WTC11 (cell line): ENCODE results near the gene VCX2.

Source experiments
- SMAD3 ChIP-seq: sonication (generic); formaldehyde crosslinking; IDR thresholded peaks from 2 replicates; pipeline ENCODE4 v1.8.0; 2022; ENCODE audit warnings: missing genetic modification reagents, mild to moderate bottlenecking, borderline replicate concordance
- SP1 ChIP-seq: sonication (generic); formaldehyde crosslinking; conservative IDR thresholded peaks from 2 replicates; pipeline ENCODE4 v1.8.1; 2022; ENCODE audit warnings: missing genetic modification reagents
- ZNF396 ChIP-seq: fragments of 250-450 bp; sonication (Bioruptor Pico); IDR thresholded peaks from 2 replicates; pipeline ENCODE4 v1.8.0; 2021; ENCODE audit warnings: mild to moderate bottlenecking, moderate library complexity, borderline replicate concordance
- TF ChIP-seq, protein P1 (sequence below): sonication (generic); formaldehyde crosslinking; IDR thresholded peaks from 2 replicates; pipeline ENCODE4 v1.8.1; 2023; ENCODE audit warnings: mild to moderate bottlenecking, missing genetic modification reagents, moderate library complexity
- TF ChIP-seq, protein P2 (sequence below): sonication (generic); formaldehyde crosslinking; IDR thresholded peaks from 2 replicates; pipeline ENCODE4 v1.8.1; 2023; ENCODE audit warnings: mild to moderate bottlenecking, missing genetic modification reagents
- TF ChIP-seq, protein P3 (sequence below): sonication (generic); formaldehyde crosslinking; conservative IDR thresholded peaks from 2 replicates; pipeline ENCODE4 v1.8.1; 2022; ENCODE audit warnings: mild to moderate bottlenecking, missing genetic modification reagents
- TF ChIP-seq, protein P4 (sequence below): sonication (generic); formaldehyde crosslinking; conservative IDR thresholded peaks from 2 replicates; pipeline ENCODE4 v1.8.1; 2023; ENCODE audit warnings: mild to moderate bottlenecking, low read depth, missing genetic modification reagents, moderate library complexity
- TF ChIP-seq, protein P5 (sequence below): fragments of 200-600 bp; IDR thresholded peaks from 2 replicates; pipeline ENCODE4 v1.8.0; 2022; ENCODE audit warnings: antibody characterized with exemption

DNA sequence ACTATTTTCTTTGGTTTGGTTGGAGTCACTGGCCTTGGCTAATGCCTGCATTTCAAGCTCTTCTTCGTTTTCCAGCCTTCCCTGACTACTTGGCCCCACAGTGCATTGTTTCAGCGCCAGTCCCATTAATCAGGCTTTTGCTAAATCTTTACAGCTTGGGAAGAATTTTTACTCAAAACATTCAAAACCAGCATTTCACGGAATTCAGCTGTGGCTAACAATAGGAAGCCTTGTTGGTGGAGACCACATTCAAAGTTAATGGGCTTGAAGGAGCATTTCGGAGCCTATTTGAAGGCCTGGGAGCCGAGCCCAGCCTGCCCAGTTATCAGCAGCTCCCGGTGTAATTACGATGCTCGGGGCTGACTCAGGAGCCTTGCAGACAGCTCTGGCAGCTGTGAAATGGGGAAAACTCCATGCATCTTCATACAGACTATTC, 30.8 kb upstream of the VCX2 start:
- TF ChIP-seq, protein P1, sequence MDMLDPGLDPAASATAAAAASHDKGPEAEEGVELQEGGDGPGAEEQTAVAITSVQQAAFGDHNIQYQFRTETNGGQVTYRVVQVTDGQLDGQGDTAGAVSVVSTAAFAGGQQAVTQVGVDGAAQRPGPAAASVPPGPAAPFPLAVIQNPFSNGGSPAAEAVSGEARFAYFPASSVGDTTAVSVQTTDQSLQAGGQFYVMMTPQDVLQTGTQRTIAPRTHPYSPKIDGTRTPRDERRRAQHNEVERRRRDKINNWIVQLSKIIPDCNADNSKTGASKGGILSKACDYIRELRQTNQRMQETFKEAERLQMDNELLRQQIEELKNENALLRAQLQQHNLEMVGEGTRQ (CRISPR knock-in tag): no peak
- TF ChIP-seq, protein P2, sequence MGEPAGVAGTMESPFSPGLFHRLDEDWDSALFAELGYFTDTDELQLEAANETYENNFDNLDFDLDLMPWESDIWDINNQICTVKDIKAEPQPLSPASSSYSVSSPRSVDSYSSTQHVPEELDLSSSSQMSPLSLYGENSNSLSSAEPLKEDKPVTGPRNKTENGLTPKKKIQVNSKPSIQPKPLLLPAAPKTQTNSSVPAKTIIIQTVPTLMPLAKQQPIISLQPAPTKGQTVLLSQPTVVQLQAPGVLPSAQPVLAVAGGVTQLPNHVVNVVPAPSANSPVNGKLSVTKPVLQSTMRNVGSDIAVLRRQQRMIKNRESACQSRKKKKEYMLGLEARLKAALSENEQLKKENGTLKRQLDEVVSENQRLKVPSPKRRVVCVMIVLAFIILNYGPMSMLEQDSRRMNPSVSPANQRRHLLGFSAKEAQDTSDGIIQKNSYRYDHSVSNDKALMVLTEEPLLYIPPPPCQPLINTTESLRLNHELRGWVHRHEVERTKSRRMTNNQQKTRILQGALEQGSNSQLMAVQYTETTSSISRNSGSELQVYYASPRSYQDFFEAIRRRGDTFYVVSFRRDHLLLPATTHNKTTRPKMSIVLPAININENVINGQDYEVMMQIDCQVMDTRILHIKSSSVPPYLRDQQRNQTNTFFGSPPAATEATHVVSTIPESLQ: no peak
- TF ChIP-seq SP1: no peak
- TF ChIP-seq, protein P3, sequence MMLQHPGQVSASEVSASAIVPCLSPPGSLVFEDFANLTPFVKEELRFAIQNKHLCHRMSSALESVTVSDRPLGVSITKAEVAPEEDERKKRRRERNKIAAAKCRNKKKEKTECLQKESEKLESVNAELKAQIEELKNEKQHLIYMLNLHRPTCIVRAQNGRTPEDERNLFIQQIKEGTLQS (CRISPR knock-in tag): no peak
- TF ChIP-seq SMAD3 (CRISPR knock-in tag): no peak
- no peak for TF ChIP-seq ZNF396 (CRISPR knock-in tag)
- TF ChIP-seq, protein P4, sequence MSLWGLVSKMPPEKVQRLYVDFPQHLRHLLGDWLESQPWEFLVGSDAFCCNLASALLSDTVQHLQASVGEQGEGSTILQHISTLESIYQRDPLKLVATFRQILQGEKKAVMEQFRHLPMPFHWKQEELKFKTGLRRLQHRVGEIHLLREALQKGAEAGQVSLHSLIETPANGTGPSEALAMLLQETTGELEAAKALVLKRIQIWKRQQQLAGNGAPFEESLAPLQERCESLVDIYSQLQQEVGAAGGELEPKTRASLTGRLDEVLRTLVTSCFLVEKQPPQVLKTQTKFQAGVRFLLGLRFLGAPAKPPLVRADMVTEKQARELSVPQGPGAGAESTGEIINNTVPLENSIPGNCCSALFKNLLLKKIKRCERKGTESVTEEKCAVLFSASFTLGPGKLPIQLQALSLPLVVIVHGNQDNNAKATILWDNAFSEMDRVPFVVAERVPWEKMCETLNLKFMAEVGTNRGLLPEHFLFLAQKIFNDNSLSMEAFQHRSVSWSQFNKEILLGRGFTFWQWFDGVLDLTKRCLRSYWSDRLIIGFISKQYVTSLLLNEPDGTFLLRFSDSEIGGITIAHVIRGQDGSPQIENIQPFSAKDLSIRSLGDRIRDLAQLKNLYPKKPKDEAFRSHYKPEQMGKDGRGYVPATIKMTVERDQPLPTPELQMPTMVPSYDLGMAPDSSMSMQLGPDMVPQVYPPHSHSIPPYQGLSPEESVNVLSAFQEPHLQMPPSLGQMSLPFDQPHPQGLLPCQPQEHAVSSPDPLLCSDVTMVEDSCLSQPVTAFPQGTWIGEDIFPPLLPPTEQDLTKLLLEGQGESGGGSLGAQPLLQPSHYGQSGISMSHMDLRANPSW (CRISPR knock-in tag): no peak
- TF ChIP-seq, protein P5, sequence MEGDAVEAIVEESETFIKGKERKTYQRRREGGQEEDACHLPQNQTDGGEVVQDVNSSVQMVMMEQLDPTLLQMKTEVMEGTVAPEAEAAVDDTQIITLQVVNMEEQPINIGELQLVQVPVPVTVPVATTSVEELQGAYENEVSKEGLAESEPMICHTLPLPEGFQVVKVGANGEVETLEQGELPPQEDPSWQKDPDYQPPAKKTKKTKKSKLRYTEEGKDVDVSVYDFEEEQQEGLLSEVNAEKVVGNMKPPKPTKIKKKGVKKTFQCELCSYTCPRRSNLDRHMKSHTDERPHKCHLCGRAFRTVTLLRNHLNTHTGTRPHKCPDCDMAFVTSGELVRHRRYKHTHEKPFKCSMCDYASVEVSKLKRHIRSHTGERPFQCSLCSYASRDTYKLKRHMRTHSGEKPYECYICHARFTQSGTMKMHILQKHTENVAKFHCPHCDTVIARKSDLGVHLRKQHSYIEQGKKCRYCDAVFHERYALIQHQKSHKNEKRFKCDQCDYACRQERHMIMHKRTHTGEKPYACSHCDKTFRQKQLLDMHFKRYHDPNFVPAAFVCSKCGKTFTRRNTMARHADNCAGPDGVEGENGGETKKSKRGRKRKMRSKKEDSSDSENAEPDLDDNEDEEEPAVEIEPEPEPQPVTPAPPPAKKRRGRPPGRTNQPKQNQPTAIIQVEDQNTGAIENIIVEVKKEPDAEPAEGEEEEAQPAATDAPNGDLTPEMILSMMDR: no peak
